Breast epithelium (tissue), 4 donors: Measurements from ENCODE around the gene PEX16. TPM values are rescaled to one million over a fixed set of nuclear protein-coding genes. Genes with fewer than 3 reads are reported as not detected.

Experiments
- DNase-seq, 2 donors: peaks; one replicate each; pipeline ENCODE4 v3.0.0-alpha.2; 2019; ENCODE audit warnings: low spot score in 2 of 2
- H3K27ac ChIP-seq, 2 donors: fragments of 200-600 bp; sonication (generic) in 1 of 2; one replicate each; pipeline ENCODE4 v1.5.1; 2016 to 2019; ENCODE audit warnings: mild to moderate bottlenecking in 1 of 2
- H3K27me3 ChIP-seq, 2 donors: fragments of 200-600 bp; sonication (generic) in 1 of 2; one replicate each; pipeline versions ENCODE4 v1.5.1 to v1.6.0; 2017 to 2019; ENCODE audit warnings: control low read depth in 1 of 2, mild to moderate bottlenecking in 1 of 2
- H3K36me3 ChIP-seq: fragments of 200-600 bp; one replicate; pipeline ENCODE4 v1.5.1; 2019
- H3K4me1 ChIP-seq, 2 donors: fragments of 200-600 bp; sonication (generic); one replicate each; pipeline ENCODE4 v1.5.1; 2016 to 2019; ENCODE audit warnings: control low read depth in 1 of 2
- H3K4me3 ChIP-seq, 3 donors: fragments of 200-600 bp; sonication (generic); 1 replicate in 2 of 3; 2 replicates in 1 of 3; pipeline ENCODE4 v1.5.1; 2016 to 2019; ENCODE audit warnings: mild to moderate bottlenecking in 3 of 3, moderate library complexity in 2 of 3
- H3K9me3 ChIP-seq, 2 donors: fragments of 200-600 bp; sonication (generic) in 1 of 2; one replicate each; pipeline ENCODE4 v1.5.1; 2016 to 2019; ENCODE audit warnings: control low read depth in 1 of 2
- POLR2A ChIP-seq: fragments of 450-650 bp; IDR thresholded peaks from one replicate; pipeline ENCODE4 v1.6.1; 2016; ENCODE audit warnings: antibody characterized with exemption, mild to moderate bottlenecking, moderate library complexity
- POLR2AphosphoS5 ChIP-seq, 3 donors: sonication (generic); formaldehyde crosslinking; IDR thresholded peaks; one replicate each; pipeline ENCODE4 v1.6.1; 2017; ENCODE audit warnings: antibody characterized with exemption in 3 of 3
- intact Hi-C: fragments of 100-400 bp; cut with DNase I; formaldehyde crosslinking; loops from one replicate; pipeline ENCODE4 v1.15.1; 2023; ENCODE audit warnings: low total_unique reads
- total RNA-seq, 3 donors: library from RNA; depleted of rRNA; stranded (reverse); fragments of >200 nt; gene quantifications; one replicate each; pipeline ENCODE4 v1.1.0, GENCODE V29; 2016
- TF ChIP-seq, protein P1 (sequence below), 3 donors: fragments of 450-650 bp; IDR thresholded peaks; one replicate each; pipeline ENCODE4 v1.5.1; 2016 to 2017; ENCODE audit warnings: antibody characterized with exemption in 3 of 3, mild to moderate bottlenecking in 3 of 3, moderate library complexity in 3 of 3

The PEX16 gene
- total RNA-seq, 3 donors from 2014 or later, result 22.1 to 32.8 (median 25.6) TPM

DNA sequence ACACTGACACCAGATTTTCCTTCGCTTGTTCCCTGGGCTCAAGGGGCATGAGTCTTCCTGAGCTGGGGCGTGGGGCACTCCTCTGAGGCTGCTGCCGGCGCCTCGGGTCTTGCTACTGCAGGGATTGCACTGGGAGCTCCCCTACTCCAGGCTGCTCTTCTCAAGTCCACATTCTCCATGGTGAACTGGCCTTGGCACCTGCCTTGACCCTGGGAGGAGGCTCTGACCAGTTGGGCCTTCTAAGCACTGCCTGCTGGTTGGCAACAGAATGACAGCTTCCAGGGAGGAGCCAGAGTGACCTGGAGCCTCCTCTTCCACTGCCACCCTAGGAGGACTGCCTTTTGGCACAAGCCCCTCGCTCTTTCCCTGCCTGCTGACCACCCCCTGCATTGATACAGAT lies 20.1 kb downstream of the PEX16 start:
- TF ChIP-seq POLR2A (no peak), POLR2AphosphoS5 (IDR thresholded peaks at IDR 0.05) (no peak)
- TF ChIP-seq, protein P1, sequence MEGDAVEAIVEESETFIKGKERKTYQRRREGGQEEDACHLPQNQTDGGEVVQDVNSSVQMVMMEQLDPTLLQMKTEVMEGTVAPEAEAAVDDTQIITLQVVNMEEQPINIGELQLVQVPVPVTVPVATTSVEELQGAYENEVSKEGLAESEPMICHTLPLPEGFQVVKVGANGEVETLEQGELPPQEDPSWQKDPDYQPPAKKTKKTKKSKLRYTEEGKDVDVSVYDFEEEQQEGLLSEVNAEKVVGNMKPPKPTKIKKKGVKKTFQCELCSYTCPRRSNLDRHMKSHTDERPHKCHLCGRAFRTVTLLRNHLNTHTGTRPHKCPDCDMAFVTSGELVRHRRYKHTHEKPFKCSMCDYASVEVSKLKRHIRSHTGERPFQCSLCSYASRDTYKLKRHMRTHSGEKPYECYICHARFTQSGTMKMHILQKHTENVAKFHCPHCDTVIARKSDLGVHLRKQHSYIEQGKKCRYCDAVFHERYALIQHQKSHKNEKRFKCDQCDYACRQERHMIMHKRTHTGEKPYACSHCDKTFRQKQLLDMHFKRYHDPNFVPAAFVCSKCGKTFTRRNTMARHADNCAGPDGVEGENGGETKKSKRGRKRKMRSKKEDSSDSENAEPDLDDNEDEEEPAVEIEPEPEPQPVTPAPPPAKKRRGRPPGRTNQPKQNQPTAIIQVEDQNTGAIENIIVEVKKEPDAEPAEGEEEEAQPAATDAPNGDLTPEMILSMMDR (IDR thresholded peaks at IDR 0.05), result no peak
- H3K9me3 ChIP-seq, result no peaks in the 10 kb centered on the region
- DNase-seq, result no peak
- intact Hi-C loops, result no loop called here
- H3K27ac ChIP-seq, result no peak overlapping the region
- H3K36me3 ChIP-seq, result no peaks in the 10 kb centered on the region
- H3K27me3 ChIP-seq, result no peaks in the 10 kb centered on the region
- no peak overlapping the region for H3K4me3 ChIP-seq
- peaks cover 4 to 6% of the 10 kb centered on the region in 2 donors for H3K4me1 ChIP-seq

GRCh38 chr11:45896422-45896984 lies 21.2 kb downstream of the PEX16 start:
- Histone ChIP-seq H3K4me3 (no peak overlapping the region), H3K27ac (no peak overlapping the region), H3K27me3 (no peaks in the 10 kb centered on the region), H3K4me1 (peaks cover 4 to 6% of the 10 kb centered on the region in 2 donors), H3K9me3 (no peaks in the 10 kb centered on the region), H3K36me3 (no peaks in the 10 kb centered on the region)
- DNase-seq, result no peak
- intact Hi-C loops, result no loop called here
- TF ChIP-seq POLR2AphosphoS5 (IDR thresholded peaks at IDR 0.05) (no peak), POLR2A (no peak)
- TF ChIP-seq, protein P1 (IDR thresholded peaks at IDR 0.05), result no peak

DNA sequence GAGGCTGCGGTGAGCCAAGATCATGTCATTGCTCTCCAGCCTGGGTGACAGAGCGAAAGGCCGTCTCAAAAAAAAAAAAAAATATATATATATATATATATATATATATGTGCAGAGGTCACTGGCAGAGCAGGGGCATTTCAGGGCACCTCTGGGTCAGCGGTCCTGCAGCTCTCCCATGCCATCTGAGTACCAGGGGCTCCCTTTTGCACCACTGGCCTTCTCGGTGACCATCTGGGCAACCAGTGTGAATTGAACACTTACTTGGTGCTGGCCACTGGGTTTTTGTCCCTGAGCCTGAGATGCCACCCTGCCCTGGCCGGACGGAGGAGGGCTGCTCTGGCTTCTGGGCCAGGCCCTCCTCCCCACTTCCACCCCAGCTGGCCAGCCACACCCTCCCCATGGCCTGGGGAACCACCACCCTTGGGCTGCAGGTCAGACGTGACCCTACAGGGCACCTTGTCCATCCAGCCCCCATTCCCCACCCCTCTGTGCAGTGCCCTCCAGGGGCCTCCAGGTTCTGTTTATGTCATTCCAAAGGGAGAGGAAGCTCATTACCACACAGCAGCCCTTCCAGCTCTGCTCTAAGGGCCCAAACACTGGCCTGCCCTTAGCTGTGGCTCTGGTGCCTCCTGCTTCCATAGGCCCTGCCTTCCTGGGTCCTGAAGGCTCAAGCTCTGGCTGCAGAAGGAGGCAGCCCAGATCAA lies 22.0 kb downstream of the PEX16 start:
- TF ChIP-seq POLR2A, result no peak
- TF ChIP-seq, protein P1 (IDR thresholded peaks at IDR 0.05), result no peak
- no peak for TF ChIP-seq POLR2AphosphoS5 (IDR thresholded peaks at IDR 0.05)
- Histone ChIP-seq H3K27me3 (no peaks in the 10 kb centered on the region), H3K4me3 (no peak overlapping the region), H3K9me3 (no peaks in the 10 kb centered on the region), H3K27ac (no peak overlapping the region), H3K4me1 (peaks cover 0 to 1% of the 10 kb centered on the region in 2 donors), H3K36me3 (no peaks in the 10 kb centered on the region)
- no peak for DNase-seq
- intact Hi-C loops, result no loop called here

DNA sequence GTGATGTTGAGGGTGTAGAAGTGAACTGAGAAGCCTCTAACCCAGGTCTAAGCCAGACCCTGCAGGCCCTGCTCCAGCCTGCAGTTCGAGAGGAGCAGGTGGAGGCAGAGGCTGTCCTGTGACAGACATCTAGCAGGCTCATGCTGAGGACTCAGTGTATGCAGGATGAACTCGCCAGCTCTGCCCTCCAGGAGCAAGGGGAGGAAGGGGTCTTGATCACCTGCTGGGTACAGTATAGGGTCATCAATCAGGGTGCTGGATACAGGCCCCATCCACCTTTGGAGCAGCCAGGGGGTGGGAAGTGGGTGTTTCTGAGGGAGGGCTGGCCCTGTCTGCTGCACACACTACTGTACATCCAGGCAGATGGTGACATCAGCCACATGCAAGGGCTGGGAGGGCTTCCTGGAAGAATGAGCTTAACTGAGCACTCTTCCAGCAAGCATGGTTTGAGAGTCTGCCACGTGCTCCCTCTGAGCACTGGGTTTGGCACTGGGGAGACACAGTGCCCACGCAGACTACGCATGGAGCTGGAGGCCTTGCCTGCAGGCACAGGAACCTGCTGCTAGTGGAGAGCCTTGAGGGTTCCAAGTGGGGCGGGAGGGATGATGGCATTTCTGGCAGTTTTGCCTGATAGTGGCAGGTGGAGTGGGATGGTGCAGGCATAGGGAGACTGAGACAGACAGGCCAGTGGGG lies 23.0 kb downstream of the PEX16 start:
- Histone ChIP-seq H3K4me1 (no peaks in the 10 kb centered on the region), H3K9me3 (no peaks in the 10 kb centered on the region), H3K27me3 (no peaks in the 10 kb centered on the region), H3K27ac (no peak overlapping the region), H3K36me3 (no peaks in the 10 kb centered on the region), H3K4me3 (no peak overlapping the region)
- intact Hi-C loops, result no loop called here
- DNase-seq, result no peak
- TF ChIP-seq, protein P1 (IDR thresholded peaks at IDR 0.05), result no peak
- TF ChIP-seq POLR2AphosphoS5 (IDR thresholded peaks at IDR 0.05), result no peak
- no peak for TF ChIP-seq POLR2A

DNA sequence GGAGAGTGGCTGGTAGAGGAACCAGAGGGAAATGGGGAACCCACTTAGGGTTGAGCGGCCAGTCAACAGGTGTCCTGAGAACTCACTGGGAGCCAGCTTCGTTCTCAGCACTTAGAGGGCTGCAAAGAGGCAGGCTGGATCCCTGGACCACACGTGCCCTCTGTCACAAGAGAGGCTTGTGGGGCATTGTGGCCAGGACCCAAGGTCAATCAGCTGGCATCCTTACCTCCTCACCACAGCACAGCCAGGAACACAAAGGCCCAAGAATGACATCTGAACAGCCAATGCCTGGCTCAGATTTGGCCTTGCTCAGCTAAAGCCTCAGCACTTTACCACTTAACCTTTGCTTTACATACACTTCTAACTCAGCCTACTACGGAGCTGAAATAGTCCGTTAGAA lies 24.8 kb downstream of the PEX16 start:
- intact Hi-C loops, result no loop called here
- H3K4me3 ChIP-seq, result no peak overlapping the region
- no peaks in the 10 kb centered on the region for H3K9me3 ChIP-seq
- no peaks in the 10 kb centered on the region for H3K4me1 ChIP-seq
- H3K36me3 ChIP-seq, result no peaks in the 10 kb centered on the region
- TF ChIP-seq, protein P1 (IDR thresholded peaks at IDR 0.05), result no peak
- TF ChIP-seq POLR2AphosphoS5 (IDR thresholded peaks at IDR 0.05), result no peak
- TF ChIP-seq POLR2A, result no peak
- no peak for DNase-seq
- no peaks in the 10 kb centered on the region for H3K27me3 ChIP-seq
- H3K27ac ChIP-seq, result no peak overlapping the region
